Testis (tissue), 3 donors: ENCODE results near the gene CFAP410. TPM values are rescaled to one million over a fixed set of nuclear protein-coding genes. Genes with fewer than 3 reads are reported as not detected.
"Not testable (repeated sequence)": the region's sequence is repeated elsewhere in the genome, so short reads cannot be mapped to it uniquely, and the experiment has no call there.

Experiments
- DNase-seq: peaks from one replicate; pipeline ENCODE4 v3.0.0-alpha.2; 2019
- H3K27ac ChIP-seq, 2 donors: fragments of 200-600 bp; sonication (generic); one replicate each; pipeline ENCODE4 v1.5.1; 2019
- H3K27me3 ChIP-seq: fragments of 200-600 bp; sonication (generic); one replicate; pipeline ENCODE4 v1.5.1; 2019
- H3K36me3 ChIP-seq: fragments of 200-600 bp; sonication (generic); one replicate; pipeline ENCODE4 v1.5.1; 2017; ENCODE audit warnings: low read depth; ENCODE audit errors: missing control alignments
- H3K4me1 ChIP-seq: fragments of 200-600 bp; sonication (generic); one replicate; pipeline ENCODE4 v1.5.1; 2019
- H3K4me3 ChIP-seq, 2 donors: fragments of 200-600 bp; sonication (generic); one replicate each; pipeline ENCODE4 v1.5.1; 2017 to 2019
- H3K9me3 ChIP-seq: fragments of 200-600 bp; sonication (generic); one replicate; pipeline ENCODE4 v1.5.1; 2017
- CTCF ChIP-seq, 3 experiments: fragments of 450-650 bp in 2 of 3; fragments of 200-600 bp in 1 of 3; sonication (generic) in 1 of 3; IDR thresholded peaks; one replicate each; pipeline ENCODE4 v1.5.1; 2016 to 2019; ENCODE audit warnings: antibody characterized with exemption in 3 of 3, mild to moderate bottlenecking in 2 of 3, moderate library complexity in 1 of 3
- POLR2A ChIP-seq: fragments of 450-650 bp; IDR thresholded peaks from one replicate; pipeline ENCODE4 v1.6.1; 2017; ENCODE audit warnings: antibody characterized with exemption, mild to moderate bottlenecking, moderate library complexity
- WGBS, 2 donors: methylation state at CpG; one replicate each; pipeline ENCODE4 v1.1.5; 2018; 5-methylcytosine and 5-hydroxymethylcytosine counted together
- intact Hi-C: fragments of 100-400 bp; cut with DNase I; formaldehyde crosslinking; loops from one replicate; pipeline ENCODE4 v1.15.1; 2023; ENCODE audit warnings: low total_unique reads
- polyA plus RNA-seq: library from polyadenylated mRNA; stranded (reverse); fragments of 350-450 nt; fragmentation: Illumina TruSeq; extraction: RNeasy Lipid Tissue Mini Kit (QIAGEN cat#74804); gene quantifications from one replicate; pipeline ENCODE4 v1.2.3, GENCODE V29; 2014; ENCODE audit warnings: low read depth, low replicate concordance; ENCODE audit not compliant: insufficient read depth
- total RNA-seq, 2 donors: library from RNA; depleted of rRNA; stranded (reverse); fragments of >200 nt; gene quantifications; one replicate each; pipeline ENCODE4 v1.2.3, GENCODE V29; 2016

CFAP410 gene
- total and polyA plus RNA-seq, 3 donors from 2014 or later: 40.8 to 81.6 (median 71.7) TPM

GRCh38 chr21:44286716-44287632 lies 52.2 kb downstream of the CFAP410 start:
- TF ChIP-seq POLR2A (no peak), CTCF (IDR thresholded peaks at IDR 0.05) (no peak)
- peaks cover 4% of the 10 kb centered on the region for H3K4me1 ChIP-seq
- 71 to 78% methylated on average over 12 to 31 of the region's 31 CpGs for WGBS, 2 donors
- no peak overlapping the region for H3K4me3 ChIP-seq
- intact Hi-C loops: no loop called here
- no peaks in the 10 kb centered on the region for H3K36me3 ChIP-seq
- H3K9me3 ChIP-seq: no peaks in the 10 kb centered on the region
- H3K27me3 ChIP-seq: no peaks in the 10 kb centered on the region
- DNase-seq: no peak
- H3K27ac ChIP-seq: no peak overlapping the region

GRCh38 chr21:44286086-44286715 lies 53.0 kb downstream of the CFAP410 start:
- H3K9me3 ChIP-seq: no peaks in the 10 kb centered on the region
- H3K36me3 ChIP-seq: no peaks in the 10 kb centered on the region
- H3K27me3 ChIP-seq: no peaks in the 10 kb centered on the region
- intact Hi-C loops: no loop called here
- no peak overlapping the region for H3K27ac ChIP-seq
- TF ChIP-seq POLR2A (no peak), CTCF (IDR thresholded peaks at IDR 0.05) (no peak)
- peaks cover 4% of the 10 kb centered on the region for H3K4me1 ChIP-seq
- 60 to 80% methylated on average over 4 to 19 of the region's 21 CpGs for WGBS, 2 donors
- peak overlapping the region in 1 of 2 donors; percentile 43 for H3K4me3 ChIP-seq
- DNase-seq: no peak

- Histone ChIP-seq H3K4me1 (peaks cover 4% of the 10 kb centered on the region), H3K27me3 (no peaks in the 10 kb centered on the region), H3K9me3 (no peaks in the 10 kb centered on the region), H3K27ac (no peak within 1 kb of the TSS), H3K4me3 (peak within 1 kb of the TSS in 1 of 2 donors; percentile 43), H3K36me3 (no peaks in the 10 kb centered on the region)
- intact Hi-C loops: no loop called here
- WGBS, 2 donors: 39 to 43% methylated on average over 16 to 33 of the region's 56 CpGs
- TF ChIP-seq POLR2A: no peak
- DNase-seq: no peak
Observed at GRCh38 chr21:44285138-44285992, 53.8 kb downstream of the CFAP410 start, which contains the start of gene AIRE. Gene AIRE, plus strand, starts transcription at chr21:44285876. Its CDS starts 131 bp downstream, at chr21:44286007.

GRCh38 chr21:44283948-44284347 lies 55.2 kb downstream of the CFAP410 start:
- 88 to 90% methylated on average over 11 of the region's 11 CpGs for WGBS, 2 donors
- no peak for DNase-seq
- TF ChIP-seq POLR2A: no peak
- TF ChIP-seq CTCF (IDR thresholded peaks at IDR 0.05): no peak
- intact Hi-C loops: no loop called here
- H3K9me3 ChIP-seq: no peaks in the 10 kb centered on the region
- no peak overlapping the region for H3K27ac ChIP-seq
- no peaks in the 10 kb centered on the region for H3K27me3 ChIP-seq
- no peaks in the 10 kb centered on the region for H3K36me3 ChIP-seq
- H3K4me3 ChIP-seq: no peak overlapping the region
- peaks cover 4% of the 10 kb centered on the region for H3K4me1 ChIP-seq

GRCh38 chr21:44283211-44283785 lies 55.9 kb downstream of the CFAP410 start:
- H3K4me3 ChIP-seq, H3K4me1 ChIP-seq, H3K27ac ChIP-seq, H3K9me3 ChIP-seq, H3K27me3 ChIP-seq, intact Hi-C loops, H3K36me3 ChIP-seq, DNase-seq: not testable (repeated sequence)
- WGBS, 2 donors: 72 to 73% methylated on average over 11 of the region's 11 CpGs
